Measurements from ENCODE around the gene PELI1.

DNA sequence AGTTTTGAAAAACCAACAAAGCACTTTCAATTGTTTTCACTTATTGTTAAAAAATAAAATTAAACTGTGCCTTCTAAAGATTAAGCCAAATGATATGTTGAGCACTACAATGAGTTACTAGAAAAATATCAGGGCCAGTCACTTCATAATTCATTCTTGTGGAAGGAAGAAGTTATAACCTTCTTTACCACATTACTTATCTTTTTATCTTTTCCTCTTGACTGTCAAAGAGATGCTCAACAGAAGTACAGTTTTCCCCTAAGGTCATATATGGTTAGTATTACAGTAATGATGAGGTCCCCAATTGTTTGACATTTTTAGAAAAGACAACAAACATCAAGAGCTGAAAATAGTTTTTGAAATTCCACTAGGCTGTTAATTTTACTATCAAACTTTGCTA is 9.4 kb downstream of the PELI1 start:
- no peak for TF ChIP-seq POLR2A (IDR thresholded peaks at IDR 0.05)
- TF ChIP-seq, protein P1, sequence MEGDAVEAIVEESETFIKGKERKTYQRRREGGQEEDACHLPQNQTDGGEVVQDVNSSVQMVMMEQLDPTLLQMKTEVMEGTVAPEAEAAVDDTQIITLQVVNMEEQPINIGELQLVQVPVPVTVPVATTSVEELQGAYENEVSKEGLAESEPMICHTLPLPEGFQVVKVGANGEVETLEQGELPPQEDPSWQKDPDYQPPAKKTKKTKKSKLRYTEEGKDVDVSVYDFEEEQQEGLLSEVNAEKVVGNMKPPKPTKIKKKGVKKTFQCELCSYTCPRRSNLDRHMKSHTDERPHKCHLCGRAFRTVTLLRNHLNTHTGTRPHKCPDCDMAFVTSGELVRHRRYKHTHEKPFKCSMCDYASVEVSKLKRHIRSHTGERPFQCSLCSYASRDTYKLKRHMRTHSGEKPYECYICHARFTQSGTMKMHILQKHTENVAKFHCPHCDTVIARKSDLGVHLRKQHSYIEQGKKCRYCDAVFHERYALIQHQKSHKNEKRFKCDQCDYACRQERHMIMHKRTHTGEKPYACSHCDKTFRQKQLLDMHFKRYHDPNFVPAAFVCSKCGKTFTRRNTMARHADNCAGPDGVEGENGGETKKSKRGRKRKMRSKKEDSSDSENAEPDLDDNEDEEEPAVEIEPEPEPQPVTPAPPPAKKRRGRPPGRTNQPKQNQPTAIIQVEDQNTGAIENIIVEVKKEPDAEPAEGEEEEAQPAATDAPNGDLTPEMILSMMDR (IDR thresholded peaks at IDR 0.05): no peak
- no peak for TF ChIP-seq EP300 (IDR thresholded peaks at IDR 0.05)
